ENCODE data around the gene UBR4.

The UBR4 gene

DNA sequence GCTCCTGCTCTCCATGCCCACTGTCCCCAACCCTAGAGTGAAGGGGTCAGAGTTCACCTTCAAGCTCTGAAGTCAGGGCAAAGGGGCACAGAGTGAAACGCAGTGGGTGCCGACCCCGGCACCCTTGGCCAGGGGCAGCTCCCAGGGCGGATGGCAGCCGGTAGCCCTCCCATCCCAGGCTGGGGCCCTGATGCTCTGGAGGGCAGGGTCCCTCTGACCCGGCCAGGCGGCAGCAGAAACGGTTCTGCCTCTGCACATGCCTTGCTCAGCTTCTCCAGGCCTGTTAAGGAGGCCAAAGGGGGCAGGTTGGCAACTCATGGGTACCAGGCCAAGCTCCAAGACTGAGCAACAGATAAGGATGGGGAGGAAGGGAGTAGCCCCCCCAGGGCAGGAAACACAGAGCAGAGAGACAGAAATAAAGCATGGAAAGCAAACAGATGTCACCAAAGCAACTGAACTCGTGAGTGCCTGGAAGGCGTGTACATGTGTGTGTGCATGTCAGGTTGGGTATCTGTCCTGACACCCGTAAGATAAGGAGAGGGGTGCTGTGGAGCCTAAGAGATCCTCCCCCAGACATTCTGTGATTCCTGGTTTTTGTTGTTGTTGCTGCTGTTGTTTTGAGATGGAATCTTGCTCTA is 141.3 kb downstream of the UBR4 start:
- DNase-seq = no peak

DNA sequence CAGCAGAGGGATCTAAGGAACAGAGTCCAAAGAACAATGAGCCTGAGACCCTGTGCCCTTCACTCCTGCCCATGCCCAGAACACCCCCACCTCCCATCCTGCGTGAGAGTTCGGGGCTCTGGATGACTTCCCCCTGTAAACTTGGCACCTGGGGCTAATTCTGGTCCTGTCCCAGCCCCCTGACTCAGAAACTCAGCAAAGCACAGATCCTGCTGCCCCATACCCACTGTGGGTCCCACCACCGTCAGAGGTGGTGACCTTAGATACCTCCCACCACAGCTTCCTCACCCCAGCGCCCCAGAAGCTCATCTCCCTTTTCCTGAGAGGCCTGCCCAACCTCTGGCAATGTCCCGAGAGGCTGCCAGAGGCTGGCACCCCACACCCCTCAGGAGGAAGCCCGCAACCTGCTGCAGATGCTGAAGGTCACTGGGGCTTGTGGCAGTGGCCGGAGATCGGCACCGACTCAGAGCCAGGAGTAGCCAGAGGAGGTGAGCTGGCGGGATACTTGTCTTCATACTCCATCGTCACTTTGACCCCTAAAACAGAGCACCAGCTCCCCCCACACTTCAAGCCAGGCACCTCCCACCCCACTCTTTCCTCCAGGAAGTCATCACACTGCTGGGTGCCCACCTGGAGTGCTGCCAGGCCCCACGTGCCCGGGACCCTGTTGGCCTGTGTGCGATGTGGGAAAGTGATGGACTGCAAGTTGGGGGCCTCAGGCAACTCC is 142.0 kb downstream of the UBR4 start:
- DNase-seq = no peak

DNA sequence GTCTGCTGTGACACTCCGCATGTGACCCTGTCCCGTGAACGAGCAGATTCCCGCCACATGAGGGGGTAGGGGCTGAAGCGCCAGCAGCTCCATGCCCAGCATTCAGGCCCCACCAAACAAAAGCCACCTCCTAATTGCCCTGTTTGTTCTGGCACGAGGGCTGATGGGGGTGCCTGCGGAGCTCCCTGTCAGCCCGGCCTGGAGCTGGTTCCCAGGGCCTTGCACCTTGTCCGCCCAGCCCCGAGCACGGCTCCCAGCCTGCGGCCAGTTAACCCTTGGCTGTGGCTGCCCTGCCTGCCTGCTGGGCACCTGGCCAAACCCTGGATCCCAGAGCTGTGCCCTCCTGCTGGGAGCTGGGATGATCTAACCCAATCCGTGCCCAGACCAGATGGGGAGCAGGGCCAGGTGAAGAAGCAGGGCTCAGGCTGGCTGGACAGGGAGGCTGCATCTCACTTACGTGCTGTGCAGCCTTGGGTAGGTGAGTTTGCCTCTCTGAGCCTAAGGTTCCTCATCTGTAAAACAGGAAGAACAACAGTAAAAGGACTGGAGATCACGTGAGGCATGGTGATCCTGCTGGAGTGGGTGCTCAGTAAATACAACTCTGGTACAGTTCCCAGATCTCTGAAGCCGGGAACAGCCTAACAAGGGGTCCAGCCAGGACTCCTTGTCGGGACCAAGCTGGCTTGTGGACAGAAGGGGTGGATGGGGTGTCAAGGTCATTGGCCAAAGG is 142.7 kb downstream of the UBR4 start:
- DNase-seq = no peak

DNA sequence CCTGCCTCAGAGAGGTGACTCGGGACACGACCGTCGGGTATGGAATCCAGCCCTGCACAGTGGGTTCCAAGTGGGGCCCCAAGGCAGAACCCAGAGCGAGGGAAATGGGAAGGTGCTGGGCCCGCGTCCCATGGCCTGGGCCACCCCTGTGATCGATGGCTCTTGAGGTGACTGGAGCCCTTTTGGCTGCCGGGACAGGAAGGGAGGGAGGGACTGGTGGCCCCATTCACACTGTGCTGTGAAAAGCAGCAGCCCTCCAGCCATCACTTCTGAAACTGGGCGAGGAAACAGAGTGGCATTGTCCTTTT is 143.2 kb downstream of the UBR4 start:
- no peak for DNase-seq

DNA sequence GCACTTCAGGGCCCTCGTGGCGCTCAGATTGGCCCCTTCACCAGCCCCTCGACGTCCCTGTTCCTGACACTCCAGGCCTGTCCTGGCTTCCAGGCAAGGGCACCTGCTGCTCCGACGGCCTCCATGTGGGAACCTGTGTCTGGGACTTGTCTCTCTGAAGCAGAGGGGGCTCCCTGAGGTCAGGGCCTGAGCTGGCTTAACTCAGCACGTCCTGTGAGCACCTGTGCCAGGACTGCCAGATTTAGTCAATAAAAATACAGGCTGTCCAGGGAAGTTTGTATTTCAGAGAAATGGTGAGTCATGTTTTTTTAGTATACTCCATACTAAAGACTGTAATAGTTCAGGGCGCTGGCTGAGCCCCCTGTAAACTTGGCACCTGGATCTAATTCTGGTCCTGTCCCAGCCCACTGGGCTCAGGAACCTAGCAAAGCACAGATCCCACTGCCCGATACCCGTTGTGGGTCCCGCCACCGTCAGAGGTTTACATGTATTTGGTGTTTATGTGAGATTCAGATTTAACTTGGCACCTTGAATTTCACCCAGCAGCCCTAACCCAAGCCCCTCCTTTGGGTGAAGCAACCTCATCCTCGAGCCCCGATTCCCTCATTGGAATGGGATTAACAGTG is 143.7 kb downstream of the UBR4 start:
- DNase-seq = no peak

DNA sequence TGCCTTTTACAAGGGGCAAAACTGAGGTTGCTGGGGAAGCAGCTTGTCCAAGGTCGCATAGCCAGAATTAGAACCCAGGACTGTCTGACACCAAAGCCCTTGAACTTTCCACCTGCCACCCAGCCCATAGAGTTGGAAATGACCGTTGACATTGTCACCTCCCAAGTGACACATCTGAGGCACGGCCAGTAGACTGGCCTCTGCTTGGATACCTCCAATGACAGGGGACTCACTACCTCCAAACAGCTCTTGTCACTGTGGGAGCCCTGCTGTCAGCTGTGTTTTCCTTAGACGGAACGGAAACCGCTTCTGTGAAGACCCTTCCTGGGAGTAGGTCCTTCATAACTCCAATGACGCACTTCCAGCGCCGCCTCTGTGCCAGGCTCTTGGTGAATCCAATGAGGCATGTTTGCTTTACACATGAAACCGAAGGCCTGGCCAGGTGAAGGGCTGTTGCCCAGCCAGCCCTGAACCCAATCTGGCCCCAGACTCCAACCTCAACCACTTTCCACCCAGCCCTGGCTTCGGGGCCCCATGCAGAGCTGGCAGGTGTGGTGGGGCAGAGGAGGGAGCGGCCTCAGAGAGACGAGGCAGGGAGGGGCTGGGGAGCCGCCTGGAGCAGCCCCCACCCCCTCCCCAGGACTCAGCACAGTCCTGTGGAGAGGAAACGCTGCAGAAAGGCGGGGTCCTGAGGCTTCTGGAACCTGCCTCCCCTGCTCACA is 144.4 kb downstream of the UBR4 start:
- DNase-seq = no peak

DNA sequence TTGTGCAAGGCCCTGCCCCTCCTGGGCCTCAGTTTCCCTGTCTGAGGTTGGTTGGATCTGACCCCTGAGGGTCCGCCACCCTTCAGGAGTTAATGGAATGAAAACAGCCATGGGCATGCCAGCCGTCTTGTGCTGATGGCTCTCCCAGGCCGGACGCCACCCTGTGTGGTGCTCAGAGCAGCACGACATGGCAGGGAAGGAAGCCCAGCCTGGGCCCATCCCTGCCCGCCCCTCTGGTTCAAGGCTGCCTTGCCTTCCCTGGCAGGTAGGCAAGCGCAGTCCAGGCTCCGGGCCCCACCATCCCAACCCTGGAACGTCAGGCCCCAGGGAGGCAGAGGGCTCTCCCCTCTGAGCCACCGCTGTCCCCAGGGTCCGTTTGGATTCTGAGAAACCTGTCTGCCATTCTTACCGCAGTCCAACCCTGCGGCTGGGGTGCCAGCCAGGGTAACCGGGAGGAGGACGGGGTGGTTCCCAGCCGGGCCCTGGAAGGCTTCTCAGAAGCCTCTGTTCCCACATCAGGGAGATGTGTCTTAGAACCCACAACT is 145.1 kb downstream of the UBR4 start:
- DNase-seq = no peak

DNA sequence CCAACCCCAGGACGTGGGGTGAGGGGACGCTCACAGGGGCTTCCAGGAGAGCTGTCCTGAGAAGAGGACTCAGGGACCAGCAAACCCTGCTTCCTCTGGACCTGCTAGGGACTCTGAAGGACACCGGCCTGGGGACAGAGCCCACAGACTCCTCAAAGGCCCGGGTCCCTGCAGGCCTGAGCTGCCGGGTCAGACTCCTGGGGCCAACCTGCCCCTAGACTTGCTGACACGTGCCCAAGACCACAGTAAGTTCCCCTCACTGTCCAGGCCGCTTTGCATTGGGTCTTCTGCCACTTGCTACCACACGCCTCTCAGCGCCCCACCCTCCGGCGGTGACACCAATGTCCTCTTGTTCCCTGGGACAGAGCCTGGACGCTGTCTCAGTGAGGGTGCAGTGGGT is 146.9 kb downstream of the UBR4 start:
- DNase-seq = no peak

DNA sequence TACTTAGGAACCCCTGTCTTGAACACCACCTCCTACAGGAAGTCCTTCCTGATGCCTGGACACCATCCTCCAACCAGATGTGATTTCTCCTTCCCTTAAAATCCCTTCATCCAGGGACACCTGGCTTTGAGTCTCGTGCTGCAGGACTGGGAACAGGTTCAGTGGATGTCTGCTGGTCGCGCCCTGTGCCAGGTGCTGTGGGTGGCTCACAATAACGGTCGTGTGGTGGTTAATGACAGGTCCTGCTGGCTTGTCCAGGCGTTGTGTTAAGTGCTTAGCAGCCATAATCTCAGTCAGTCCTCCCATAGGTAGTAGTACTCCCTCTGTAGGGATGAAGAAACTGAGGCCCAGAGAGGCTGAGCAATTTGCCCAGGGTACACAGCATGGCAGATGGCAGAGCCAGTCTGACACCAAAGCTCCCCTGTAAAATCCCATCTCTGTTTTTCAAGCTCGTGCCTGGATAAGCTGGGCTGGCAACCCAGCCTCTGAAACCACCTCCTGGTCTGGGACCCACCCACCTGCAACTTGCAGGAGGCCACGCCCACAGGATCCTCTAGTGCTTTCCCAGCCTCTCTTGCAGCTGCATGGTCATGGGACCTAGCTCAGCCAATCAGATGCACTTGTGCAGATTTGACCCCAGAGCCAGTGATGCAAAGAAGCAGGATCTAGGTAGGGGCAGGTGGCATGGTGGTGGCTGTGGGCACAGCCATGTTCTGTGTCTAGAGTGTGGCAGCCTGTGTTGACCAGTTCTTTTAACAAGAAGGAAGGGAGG is 147.6 kb downstream of the UBR4 start:
- no peak for DNase-seq

DNA sequence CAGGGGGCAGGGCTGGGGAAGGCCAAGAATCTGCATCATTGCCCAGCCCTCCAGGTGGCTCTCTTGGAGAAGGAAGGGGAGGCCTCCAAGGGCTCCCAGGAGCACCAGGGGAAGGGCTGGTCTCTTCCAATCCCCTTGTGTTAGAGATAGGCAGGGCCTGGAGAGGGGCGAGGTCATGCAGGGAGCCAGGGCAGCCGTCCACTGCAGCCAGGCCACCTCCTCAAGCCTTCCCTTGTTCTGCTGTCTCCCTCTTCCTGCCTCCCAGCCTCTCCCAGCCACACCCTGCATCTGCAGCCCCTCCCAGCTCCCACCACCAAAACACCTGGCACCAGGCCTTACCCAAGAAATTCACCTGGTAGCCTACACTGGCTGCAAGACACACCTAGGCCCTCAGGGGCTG is 148.3 kb downstream of the UBR4 start:
- DNase-seq = no peak

DNA sequence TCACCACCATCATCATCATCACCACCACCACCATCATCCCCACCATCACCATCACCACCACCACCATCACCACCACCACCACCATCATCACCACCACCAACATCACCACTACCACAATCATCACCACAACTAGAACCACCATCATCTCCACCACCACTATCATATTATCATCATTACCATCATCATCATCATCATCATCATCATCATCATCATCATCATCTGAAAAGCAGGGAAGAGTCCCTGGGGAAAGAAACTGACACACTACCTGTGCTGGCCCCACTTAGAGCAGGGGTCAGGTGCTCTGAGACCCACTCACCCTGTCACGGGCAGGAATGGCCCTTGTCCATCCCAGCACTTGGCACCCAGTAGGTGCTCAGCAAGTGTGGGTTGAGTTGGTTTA is 148.7 kb downstream of the UBR4 start:
- DNase-seq = no peak

DNA sequence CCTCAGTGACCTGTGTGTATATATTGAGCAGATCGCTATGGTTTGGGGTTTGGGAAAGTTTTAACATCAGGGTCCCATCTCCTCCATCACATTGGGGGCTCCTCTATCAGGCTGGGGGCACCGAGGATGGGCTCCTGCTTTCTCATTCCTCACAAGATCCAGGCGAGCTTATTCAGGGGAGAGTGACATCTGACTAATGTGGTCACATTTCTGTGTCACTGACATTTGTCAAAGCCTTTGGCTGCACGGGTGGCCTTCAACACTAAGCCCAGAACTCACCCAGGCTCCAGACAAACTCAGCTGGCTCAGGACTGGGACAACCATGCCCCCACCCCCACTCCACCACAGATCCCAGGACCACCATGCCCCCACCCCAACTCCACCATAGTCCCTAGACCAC is 150.3 kb downstream of the UBR4 start:
- no peak for DNase-seq

DNA sequence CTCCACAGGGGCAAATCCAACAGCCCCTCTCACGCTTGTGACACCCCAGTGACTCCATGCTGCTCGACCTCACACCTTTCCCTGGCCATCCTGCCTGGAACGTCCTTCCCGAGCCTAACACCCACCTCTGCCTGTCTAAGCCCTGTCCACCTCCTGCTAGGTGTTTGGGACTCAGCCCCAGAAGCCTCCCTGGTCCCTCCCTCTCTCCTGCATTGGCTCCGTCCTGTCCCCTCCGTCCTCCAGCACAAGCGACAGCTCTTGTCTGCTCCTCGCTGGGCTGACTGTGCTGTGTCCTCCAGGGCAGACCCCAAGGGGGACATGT is 151.6 kb downstream of the UBR4 start:
- no peak for DNase-seq

DNA sequence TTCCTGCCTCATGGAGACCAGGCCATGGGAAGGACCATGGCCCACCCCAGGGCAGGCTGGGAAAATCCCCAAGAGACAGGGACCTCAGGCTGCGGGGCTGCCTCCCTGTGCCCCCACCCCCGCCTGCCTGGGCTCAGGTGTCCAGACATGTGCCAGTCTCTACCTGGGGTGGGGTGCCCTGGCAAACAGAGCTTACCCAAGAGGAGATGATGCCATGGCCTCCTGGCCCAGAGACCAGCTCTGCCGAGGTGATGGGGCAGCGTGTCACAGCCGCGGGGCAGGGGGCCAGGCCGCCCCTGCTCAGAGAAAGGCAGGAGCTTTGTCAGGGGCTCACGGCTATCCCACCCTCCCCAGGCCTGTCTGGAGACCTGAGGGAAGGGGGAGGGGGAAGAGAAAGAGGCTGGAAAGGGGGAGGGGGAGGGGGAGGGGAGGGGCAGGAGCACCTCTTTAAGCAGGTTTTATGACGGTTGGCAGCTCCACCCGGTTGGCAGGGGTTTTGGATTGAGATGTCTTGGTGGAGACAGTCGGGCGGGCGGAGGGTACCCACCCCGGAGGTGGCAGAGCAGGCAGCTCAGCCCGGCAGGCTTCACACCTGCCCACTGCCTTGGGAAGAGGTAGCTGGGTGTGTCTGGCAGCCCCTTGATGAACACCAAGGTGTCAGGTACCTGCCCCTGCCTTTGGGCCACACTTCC is 152.1 kb downstream of the UBR4 start:
- no peak for DNase-seq

DNA sequence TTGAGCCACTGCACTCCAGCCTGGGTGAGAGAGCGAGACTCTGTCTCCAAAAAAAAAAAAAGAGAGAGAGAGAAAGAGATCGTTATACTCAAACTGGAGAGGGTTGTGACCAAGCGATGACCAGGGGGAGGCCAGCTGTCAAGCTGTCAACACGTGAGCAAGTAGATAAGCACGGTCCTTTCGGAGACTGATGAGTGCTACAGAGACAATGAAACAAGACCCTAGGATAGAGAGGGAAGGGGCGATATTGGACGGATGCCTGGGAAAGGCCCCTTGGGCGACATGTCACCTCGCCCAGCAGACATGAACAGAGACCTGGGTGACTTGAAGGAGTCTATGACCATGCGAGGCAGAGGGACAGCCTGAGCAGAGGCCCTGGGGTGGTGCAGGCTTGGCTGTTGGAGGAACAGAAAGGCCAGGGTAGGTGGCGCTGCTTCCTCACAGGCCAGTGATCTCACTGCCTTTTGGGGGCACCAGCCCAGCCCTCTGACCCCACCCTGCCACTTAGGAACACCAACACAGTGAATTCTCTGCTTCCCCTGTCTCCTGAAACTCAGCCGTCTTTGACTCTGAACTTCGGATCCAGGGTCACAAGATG is 152.8 kb downstream of the UBR4 start:
- no peak for DNase-seq

DNA sequence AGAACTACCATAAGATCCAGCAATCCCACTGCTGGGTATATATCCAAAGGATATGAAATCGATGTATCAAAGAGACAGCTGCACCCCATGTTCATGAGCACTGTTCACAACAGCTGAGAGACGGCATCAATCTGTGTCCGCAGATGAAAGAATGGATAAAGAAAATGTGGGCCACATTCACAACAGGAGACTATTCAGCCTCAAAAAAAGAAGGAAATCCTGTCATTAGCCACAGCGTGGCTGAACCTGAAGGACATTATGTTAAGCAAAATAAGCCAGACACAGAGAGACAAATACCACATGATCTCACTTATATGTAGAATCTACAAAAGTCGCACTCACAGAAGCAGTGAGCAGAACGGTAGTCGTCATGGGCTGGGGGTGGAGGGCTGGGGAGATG is 154.4 kb downstream of the UBR4 start:
- no peak for DNase-seq

DNA sequence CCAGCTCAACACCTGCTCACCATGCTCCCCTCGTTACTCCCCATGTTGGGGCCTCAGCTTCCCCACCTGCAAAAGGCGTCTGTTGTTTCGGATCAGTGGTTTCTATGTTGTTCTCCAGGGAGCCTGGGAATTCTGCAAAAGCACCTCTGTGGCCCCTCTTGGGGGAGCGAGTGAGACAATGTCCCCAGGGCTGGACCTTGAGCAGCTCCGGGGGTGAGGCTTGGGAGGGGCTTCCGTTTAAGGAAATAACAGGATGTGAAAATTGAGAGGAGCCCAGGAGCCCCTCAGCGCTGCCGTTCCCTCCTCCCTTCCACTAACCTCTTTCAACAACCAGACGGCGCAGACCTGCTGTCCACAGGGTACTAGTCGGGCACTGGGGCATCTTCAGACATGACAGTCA is 155.1 kb downstream of the UBR4 start:
- DNase-seq = no peak

DNA sequence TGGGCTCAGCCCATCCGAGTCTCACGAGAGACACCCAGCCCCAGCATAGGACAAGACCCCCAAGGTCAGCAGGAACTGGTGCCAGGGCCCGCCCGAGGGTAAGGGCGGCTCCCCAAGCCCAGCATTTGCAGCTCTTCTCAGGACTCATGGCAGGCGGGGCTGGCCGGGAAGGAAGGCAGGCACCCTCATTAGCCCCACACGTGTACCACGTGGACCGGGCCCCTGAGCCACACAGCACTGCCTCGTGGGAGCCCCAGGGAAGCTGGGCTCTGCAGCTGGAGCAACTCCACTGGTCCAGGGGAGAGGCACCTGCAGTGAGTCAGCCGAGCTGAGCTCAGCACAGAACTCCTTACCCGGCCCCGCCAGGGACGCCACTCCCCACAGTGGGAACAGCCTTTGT is 155.8 kb downstream of the UBR4 start:
- DNase-seq = no peak

DNA sequence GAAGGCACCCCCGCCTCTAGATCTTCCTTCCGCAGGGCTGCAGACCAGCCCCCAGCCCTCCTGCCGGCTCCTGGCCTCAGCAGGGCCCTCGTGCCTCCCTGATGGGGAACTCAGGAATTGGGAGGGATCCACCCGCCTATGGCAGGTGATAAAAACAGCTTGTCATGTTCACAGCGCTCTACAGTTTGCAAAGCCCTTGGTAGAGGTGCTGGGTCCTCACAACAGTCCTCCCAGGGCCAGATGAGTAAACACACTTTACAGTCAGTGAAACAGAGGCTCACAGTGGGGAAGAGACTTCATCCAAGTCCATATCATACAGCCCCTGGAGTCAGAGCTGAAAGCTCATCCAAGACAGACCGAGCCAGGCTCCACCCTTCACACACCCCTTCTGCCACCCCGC is 156.6 kb downstream of the UBR4 start:
- no peak for DNase-seq

DNA sequence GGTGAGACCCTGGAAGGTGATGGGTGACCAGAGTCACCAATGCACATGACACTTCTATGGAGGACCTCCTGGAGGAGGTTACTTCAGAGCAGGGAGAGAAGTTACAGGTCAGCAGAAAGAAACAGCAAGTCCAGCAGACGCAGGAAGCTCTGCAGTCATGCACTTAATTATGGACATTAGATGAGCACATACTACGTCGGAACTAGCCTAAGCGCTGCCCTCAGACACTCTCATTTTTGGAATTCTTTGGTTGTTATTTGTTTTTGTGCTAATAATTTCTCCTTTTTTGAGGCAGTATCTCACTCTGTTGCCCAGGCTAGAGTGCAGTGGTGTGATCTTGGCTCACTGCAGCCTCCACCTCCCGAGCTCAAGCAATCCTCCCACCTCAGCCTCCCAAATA is 160.3 kb downstream of the UBR4 start:
- no peak for DNase-seq

DNA sequence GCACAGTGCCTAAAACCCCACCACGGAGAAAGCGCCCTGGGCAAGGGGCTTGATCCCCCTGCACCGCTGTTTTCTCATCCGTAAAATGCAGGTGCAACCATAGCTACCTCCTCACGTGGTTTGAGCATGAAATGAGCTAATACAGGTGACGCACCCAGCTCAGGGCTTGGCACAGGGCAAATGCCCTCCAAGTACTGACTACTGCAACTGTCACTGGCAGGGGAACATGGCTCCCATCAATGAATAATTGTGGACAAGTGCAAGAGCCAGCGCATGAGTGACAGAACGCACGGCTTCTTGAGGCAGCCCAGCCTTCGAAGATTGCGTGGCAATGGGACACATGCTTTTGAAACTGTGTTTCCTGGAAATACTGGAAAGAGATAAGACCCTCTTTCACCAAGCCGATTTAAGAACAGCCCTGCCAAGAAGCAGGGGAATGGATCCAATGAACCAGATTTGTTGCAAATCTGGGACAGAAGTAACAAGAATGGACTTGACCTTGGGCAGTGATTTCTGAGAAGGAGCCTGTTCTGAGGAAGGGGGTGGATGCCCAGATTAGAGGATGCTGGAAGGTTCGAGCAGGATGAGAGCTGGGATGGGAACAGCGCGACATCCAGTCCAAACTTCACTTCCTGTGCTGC is 160.8 kb downstream of the UBR4 start:
- DNase-seq = no peak

All from activated CD4-positive, CD25-positive, alpha-beta regulatory T cell treated with anti-CD3 and anti-CD28 coated beads, Interleukin-2, amount 50 U/mL, for 72 hours (primary cell).